Activated effector memory CD4-positive, alpha-beta T cell treated with Interleukin-2 at 50 U/mL for 16 hours (primary cell): Measurements from ENCODE around the gene GBE1.
"Not testable (repeated sequence)": the region's sequence is repeated elsewhere in the genome, so short reads cannot be mapped to it uniquely, and the experiment has no call there.

Experiments used
- DNase-seq: peaks from one replicate; pipeline ENCODE4 v3.0.0-alpha.2; 2020

The GBE1 gene

DNA sequence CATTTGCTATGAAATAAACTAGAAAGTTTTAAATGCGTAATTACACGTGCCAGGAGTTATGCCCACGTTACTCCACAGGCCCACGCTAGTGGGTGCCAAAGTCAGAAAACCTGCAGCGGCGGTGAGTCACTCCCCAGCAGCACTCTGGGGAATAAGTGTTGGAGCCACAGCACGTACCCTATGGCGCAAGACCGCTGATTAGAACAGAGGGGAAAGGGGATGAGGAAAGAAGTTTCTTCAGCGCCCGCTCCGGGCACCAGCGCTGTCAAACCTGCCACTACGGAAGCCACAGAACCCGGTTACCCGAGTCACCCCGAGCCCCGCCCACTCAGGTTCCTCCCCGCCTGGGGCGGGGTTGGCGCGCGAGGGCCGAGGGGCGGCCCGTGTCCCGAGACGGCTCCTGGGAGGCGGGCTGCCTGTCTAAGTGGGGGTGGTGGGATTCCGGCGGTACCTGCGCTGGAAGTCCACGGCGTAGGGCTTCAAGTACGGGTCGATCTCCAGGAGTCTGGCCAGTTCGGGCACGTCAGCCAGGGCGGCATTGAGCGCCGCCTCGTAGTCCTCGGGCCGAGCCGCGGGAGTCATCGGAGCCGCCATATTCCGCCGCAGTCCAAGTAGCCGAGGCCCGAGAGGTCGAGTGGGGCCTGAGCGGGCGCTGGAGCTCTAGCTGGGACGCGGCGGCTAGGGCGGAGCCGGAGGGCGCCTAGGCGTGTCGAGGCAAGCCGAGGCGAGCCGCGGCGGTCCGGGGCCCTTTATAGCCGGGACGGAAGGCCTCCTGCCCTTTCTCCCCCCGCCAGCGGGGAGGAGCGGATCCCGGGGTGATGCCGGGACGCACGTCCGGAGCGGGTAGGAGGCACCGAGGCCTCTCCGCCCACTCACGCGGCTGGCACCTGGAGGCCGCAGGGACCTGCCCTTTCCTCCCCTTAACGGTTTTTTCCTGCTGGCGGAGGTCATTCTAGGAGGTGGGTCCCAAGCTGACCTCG is at the start of gene GBE1:
Gene GBE1, minus strand, starts transcription at position 722 of the 980 bp plus-strand sequence. Its CDS starts 128 bp downstream, at position 594.
- DNase-seq: peak; percentile 86

DNA sequence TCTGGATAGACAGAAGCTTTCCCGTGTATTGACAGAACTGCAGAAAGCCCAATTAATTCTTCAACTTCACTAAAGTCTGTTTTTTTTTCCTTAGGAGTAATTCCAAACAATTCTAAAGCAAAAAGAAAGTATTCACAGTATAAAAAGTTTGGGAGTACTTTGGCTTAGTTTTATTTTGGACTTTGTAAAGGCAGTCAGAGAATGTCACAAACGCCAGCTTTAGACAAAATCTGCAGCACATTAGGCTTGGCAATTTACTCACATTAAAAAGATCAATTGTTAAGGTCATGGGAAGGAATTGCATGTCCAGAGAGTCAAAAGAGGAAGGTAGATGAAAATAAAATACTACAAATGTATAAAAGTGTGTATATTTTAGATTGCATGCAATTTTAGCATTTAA is 47.5 kb upstream of the GBE1 start:
- no peak for DNase-seq

- no peak for DNase-seq
These were observed 38.0 kb upstream of the GBE1 start for GRCh38 chr3:81799403-81799802.

- DNase-seq: no peak
These were observed 32.0 kb upstream of the GBE1 start for GRCh38 chr3:81793410-81793809.

- DNase-seq: no peak
These were observed 28.7 kb upstream of the GBE1 start for GRCh38 chr3:81790117-81790516.

GRCh38 chr3:81789691-81790090 is 28.2 kb upstream of the GBE1 start:
- DNase-seq: no peak

GRCh38 chr3:81788610-81789009 is 27.2 kb upstream of the GBE1 start:
- DNase-seq: no peak

DNA sequence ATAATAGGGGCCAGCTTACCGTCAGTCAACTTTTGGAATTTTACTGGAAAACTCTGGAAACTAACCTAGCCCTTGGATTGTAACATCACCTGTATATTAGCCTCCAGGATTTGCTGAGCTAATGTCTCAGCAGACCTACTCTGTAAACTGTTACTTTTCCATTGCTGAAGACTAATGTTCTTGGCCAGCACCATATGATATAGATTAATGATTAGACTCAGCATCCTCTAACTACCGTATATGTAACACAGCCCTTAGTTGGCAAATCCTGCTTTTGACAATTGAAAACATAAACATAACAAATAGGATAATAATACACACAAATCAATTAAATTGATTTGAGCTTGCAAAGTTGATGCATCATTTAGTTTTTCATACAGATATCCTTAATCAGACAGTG is 26.6 kb upstream of the GBE1 start:
- DNase-seq: no peak

- DNase-seq: no peak
These were observed 21.1 kb upstream of the GBE1 start for GRCh38 chr3:81782585-81782984.

DNA sequence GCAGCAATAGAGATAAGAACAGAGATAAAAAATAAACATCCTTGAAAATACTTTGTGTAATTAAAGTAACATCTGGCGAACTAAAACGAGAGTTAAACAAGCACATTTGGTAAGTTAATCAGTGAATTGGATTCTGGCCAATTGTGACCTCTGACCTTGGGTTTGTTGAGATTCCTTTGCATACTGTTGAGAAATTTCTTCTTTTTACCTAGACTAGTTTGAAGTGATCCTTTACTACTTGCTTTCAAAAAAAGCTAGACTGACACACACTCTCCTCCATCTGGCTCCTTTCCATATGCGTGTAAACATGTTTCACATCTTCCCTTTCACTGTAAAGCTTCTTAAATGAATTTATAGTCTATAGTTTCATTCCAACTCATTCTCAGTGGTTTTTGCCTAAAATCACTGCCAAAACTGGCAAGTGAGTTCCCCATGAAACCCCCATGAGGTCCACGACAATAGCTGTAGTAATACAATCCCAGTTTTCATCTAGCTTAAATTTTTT is 17.3 kb upstream of the GBE1 start:
- DNase-seq: no peak

GRCh38 chr3:81776643-81777042 is 15.2 kb upstream of the GBE1 start:
- DNase-seq: no peak

DNA sequence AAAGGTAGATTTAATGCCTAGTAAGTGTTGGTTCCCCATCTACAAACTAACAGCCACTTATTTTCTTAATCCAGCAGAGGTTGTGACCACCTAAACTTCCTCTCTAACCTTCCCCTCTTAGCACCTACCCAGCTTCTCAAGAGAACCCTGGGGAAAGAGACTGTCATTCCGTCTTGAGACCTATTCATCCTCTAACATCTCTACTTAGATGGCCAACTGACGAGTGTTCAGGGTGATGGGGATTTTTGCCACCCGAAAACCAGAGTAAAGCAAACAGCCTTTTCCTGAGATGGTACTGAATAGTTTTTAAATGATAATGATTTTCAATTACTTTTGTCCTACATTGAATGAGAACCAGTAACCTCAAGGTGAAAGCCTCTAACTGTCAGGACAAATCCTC is 9.3 kb upstream of the GBE1 start:
- DNase-seq: no peak

GRCh38 chr3:81769299-81769698 is 7.9 kb upstream of the GBE1 start:
- no peak for DNase-seq

GRCh38 chr3:81767250-81767859 is 5.9 kb upstream of the GBE1 start:
- DNase-seq: not testable (repeated sequence)

DNA sequence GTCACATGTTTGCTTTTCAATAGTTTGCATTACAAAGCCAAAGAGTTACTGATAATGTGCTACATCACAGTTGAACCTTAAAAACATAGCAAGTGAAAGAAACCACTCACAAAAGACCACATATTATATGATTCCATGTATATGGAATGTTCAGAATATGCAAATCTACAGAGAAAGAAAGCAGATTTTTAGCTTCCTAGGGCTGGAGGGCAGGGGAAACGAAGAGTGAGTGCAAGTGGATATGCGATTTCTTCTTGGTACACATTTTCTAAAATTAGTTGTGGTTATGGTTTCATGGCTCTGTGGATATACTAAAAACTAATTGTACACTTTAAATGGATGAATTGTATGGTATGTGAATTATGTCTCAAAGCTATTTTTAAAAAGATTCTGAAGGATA is 4.0 kb upstream of the GBE1 start:
- DNase-seq: no peak

DNA sequence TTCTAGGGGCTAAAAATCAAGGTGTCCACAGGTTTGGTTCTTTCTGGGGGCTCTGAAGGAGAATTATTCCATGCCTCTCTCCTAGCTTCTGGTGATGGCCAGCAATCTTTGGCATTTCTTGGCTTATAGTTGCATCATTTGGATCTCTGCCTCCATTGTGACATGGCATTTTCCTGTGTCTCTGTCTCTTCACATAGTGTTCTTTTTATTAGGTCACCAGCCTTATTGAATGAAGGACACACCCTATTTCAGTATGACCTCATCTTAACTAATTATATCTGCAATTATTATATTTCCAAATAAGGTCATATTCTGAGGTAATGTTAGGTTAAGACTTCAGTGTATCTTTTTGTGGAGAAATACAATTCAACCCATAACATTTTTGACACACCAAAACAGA is 3.2 kb upstream of the GBE1 start:
- no peak for DNase-seq

DNA sequence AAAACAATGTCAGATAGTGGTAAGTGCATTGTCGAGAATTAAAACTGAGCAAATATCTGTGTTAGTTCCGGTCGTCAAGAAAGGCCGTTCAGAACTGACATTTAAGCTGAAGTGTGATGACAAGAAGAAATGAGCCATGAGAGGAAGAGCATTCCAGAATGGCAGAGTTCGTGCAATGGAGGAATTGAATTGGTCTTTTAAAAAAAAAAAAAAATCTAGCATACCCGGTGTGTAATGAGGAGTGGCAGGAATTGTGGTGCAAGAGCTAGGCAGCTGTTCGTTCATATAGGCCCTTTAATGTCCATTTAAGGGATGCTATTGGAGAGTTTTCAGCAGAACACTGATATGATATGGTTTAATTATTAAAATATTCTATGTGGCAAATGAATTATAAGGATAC is 2.6 kb upstream of the GBE1 start:
- no peak for DNase-seq

DNA sequence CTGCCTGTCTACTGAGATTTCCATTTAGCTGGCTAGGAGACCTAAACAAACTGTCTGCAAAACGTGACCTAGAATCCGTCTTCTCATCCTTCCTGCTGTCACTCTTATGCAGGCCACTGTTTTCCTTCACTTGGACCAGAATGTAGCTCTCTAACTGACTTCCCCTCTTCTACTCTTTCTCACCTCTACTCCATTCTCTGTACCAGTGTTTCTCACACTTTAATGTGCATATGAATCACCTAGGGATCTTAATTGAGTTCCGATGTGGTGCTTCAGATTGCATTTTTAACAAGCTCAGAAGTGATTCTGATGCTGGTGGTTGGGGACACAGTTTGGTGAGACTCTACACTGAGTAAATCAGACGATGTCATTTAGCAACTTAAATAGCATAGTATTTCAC is 1.6 kb upstream of the GBE1 start:
- no peak for DNase-seq

GRCh38 chr3:81761904-81762580 is 597 bp upstream of the GBE1 start:
- DNase-seq: no peak

DNA sequence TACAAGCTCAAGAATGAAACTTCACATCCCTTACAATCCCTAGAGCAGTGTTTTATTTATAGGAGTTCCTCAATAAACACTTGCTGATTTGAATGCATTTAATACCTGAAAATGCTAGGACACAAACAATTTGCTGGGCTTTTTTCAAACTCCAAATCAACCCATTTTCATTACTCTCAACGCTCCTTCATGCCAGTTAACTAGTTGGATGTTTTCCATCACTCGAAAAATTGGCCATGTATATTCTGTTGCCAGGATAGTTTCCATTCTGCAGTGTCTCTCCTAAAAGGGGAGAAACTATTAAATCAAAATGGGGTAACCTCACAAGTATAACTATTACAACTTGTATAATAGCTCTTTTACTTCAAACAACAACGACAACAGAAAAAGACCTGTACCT is 1.2 kb downstream of the GBE1 start:
- no peak for DNase-seq

DNA sequence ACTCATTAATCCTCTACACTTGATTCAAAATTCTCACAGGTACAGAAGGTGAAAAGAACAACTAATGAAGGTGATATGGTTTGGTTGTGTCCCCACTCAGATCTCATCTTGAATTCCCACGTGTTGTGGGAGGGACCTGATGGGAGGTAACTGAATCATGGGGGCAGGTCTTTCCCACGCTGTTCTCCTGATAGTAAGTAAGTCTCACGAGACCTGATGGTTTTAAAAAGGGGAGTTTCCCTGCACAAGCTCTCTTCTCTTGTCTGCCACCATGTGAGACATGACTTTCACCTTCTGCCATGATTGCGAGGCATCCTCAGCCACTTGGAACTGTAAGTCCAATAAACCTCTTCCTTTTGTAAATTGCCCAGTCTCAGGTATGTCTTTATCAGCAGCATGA is 2.7 kb downstream of the GBE1 start:
- not testable (repeated sequence) for DNase-seq

- DNase-seq: no peak
These were observed 3.2 kb downstream of the GBE1 start for GRCh38 chr3:81758275-81758674.

GRCh38 chr3:81753416-81754027 is 7.9 kb downstream of the GBE1 start:
- no peak for DNase-seq
